ENCODE data around the gene ZNRF2.

The ZNRF2 gene

DNA sequence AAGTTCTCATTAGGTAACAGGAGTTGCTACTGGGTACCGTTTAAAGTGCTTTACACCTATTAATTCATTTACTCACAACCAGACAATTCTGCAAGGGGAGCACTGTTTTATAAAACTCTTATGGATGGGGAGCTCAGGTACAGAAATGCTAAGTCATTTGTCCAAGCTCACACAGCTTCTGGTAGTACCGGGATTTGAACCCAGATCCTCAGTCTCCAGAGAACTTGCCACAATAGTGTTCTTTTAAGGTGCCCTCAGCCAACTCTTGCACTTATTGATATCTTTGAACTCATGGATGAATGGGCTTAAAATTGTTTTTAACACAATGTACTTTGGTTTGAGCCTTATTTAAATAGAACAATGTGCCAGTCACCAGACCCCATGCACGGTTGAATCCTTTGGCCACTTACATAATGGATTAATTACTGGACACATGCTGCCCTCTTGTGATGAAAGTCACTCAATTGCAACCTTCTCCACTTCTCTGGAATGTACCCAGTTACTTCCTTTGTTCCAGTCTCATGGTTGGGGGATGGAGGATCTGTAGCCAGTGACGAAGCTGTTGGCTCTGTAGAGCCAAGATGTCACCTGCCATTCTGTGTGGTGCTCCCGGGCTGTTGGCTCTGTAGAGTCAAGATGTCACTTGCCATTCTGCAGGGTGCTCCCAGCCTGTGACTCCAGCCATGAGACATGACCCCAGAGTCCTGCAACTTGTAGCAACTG lies 128.5 kb downstream of the ZNRF2 start:
- Histone ChIP-seq H3K4me1 (no peaks in the 10 kb centered on the region), H3K4me3 (ENCODE audit: low read depth, low read length) (no peak overlapping the region), H3K36me3 (ENCODE audit: control insufficient read depth, insufficient read depth, low read length) (no peaks in the 10 kb centered on the region), H3K79me2 (no peaks in the 10 kb centered on the region), H3K9me3 (ENCODE audit: control insufficient read depth, low read length) (no peaks in the 10 kb centered on the region), H3K27me3 (ENCODE audit: control insufficient read depth, insufficient read depth, low read length) (no peaks in the 10 kb centered on the region), H3K27ac (no peak overlapping the region), H3K4me2 (ENCODE audit: low read length) (no peak overlapping the region), H3K9ac (no peak overlapping the region), H2AFZ (no peak overlapping the region)
- TF ChIP-seq, protein P1, sequence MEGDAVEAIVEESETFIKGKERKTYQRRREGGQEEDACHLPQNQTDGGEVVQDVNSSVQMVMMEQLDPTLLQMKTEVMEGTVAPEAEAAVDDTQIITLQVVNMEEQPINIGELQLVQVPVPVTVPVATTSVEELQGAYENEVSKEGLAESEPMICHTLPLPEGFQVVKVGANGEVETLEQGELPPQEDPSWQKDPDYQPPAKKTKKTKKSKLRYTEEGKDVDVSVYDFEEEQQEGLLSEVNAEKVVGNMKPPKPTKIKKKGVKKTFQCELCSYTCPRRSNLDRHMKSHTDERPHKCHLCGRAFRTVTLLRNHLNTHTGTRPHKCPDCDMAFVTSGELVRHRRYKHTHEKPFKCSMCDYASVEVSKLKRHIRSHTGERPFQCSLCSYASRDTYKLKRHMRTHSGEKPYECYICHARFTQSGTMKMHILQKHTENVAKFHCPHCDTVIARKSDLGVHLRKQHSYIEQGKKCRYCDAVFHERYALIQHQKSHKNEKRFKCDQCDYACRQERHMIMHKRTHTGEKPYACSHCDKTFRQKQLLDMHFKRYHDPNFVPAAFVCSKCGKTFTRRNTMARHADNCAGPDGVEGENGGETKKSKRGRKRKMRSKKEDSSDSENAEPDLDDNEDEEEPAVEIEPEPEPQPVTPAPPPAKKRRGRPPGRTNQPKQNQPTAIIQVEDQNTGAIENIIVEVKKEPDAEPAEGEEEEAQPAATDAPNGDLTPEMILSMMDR (IDR thresholded peaks at IDR 0.05) = peak; percentile 66

GRCh38 chr7:30413864-30414263 lies 129.5 kb downstream of the ZNRF2 start:
- no peak overlapping the region for H3K27ac ChIP-seq
- TF ChIP-seq, protein P1 (IDR thresholded peaks at IDR 0.05) = no peak
- H3K36me3 ChIP-seq (ENCODE audit: control insufficient read depth, insufficient read depth, low read length) = no peaks in the 10 kb centered on the region
- no peak overlapping the region for H3K9ac ChIP-seq
- H3K9me3 ChIP-seq (ENCODE audit: control insufficient read depth, low read length) = no peaks in the 10 kb centered on the region
- H3K79me2 ChIP-seq = no peaks in the 10 kb centered on the region
- no peaks in the 10 kb centered on the region for H3K4me1 ChIP-seq
- H3K4me3 ChIP-seq (ENCODE audit: low read depth, low read length) = no peak overlapping the region
- no peak overlapping the region for H2AFZ ChIP-seq
- H3K27me3 ChIP-seq (ENCODE audit: control insufficient read depth, insufficient read depth, low read length) = no peaks in the 10 kb centered on the region
- no peak overlapping the region for H3K4me2 ChIP-seq (ENCODE audit: low read length)
